Body of pancreas (tissue), 4 donors: ENCODE results near the gene ZNF169.
"Not testable (repeated sequence)": the region's sequence is repeated elsewhere in the genome, so short reads cannot be mapped to it uniquely, and the experiment has no call there.

Experiments used
- POLR2A ChIP-seq, 3 donors: fragments of 450-650 bp; IDR thresholded peaks; one replicate each; pipeline ENCODE4 v1.6.1; 2016; ENCODE audit warnings: antibody characterized with exemption in 3 of 3, mild to moderate bottlenecking in 2 of 3
- TF ChIP-seq, protein P1 (sequence below), 7 experiments: fragments of 450-650 bp in 4 of 7; fragments of 200-600 bp in 3 of 7; sonication (generic) in 3 of 7; IDR thresholded peaks; one replicate each; pipeline ENCODE4 v1.5.1; 2016 to 2019; ENCODE audit warnings: antibody characterized with exemption in 7 of 7

GRCh38 chr9:94328544-94328943, 69.4 kb downstream of the ZNF169 start, which contains the start of gene NUTM2F:
- TF ChIP-seq, protein P1, sequence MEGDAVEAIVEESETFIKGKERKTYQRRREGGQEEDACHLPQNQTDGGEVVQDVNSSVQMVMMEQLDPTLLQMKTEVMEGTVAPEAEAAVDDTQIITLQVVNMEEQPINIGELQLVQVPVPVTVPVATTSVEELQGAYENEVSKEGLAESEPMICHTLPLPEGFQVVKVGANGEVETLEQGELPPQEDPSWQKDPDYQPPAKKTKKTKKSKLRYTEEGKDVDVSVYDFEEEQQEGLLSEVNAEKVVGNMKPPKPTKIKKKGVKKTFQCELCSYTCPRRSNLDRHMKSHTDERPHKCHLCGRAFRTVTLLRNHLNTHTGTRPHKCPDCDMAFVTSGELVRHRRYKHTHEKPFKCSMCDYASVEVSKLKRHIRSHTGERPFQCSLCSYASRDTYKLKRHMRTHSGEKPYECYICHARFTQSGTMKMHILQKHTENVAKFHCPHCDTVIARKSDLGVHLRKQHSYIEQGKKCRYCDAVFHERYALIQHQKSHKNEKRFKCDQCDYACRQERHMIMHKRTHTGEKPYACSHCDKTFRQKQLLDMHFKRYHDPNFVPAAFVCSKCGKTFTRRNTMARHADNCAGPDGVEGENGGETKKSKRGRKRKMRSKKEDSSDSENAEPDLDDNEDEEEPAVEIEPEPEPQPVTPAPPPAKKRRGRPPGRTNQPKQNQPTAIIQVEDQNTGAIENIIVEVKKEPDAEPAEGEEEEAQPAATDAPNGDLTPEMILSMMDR (IDR thresholded peaks at IDR 0.05): not testable (repeated sequence)
- not testable (repeated sequence) for TF ChIP-seq POLR2A (IDR thresholded peaks at IDR 0.05)
